ENCODE results near the gene PDE6D.

DNA sequence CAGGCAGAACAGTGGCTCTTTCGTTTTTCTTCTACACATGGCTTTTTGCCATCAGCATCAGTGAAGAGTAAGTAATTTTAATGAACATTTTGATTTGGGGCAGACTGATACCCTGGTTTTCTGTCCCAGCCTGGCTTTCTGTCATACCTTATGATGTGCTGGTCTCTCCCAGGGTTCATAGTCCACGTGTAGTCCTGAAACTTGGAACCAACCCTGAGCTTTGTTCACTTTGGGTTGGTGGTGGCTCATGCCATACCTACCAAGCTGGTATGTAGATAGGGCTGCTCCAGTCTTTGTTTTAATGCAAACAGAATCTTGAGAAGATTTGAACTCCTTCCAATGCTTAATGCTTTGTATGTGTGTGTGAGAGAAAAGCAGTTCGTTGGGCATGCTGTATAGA lies 10.0 kb upstream of the PDE6D start:
- TF ChIP-seq, protein P1, sequence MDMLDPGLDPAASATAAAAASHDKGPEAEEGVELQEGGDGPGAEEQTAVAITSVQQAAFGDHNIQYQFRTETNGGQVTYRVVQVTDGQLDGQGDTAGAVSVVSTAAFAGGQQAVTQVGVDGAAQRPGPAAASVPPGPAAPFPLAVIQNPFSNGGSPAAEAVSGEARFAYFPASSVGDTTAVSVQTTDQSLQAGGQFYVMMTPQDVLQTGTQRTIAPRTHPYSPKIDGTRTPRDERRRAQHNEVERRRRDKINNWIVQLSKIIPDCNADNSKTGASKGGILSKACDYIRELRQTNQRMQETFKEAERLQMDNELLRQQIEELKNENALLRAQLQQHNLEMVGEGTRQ (IDR thresholded peaks at IDR 0.05; ENCODE audit: low read depth, low read length), result no peak
- TF ChIP-seq CEBPB (IDR thresholded peaks at IDR 0.05; ENCODE audit: low read depth, low read length) (no peak), POLR2A (IDR thresholded peaks at IDR 0.05; ENCODE audit: low read depth, low read length) (no peak), CHD1 (IDR thresholded peaks at IDR 0.05; ENCODE audit: low read depth, low read length) (no peak), MAFK (IDR thresholded peaks at IDR 0.05; ENCODE audit: low read depth, low read length) (no peak), SMC3 (IDR thresholded peaks at IDR 0.05; ENCODE audit: low read depth, low read length) (no peak), FOS (IDR thresholded peaks at IDR 0.05; ENCODE audit: low read depth, low read length) (no peak), MXI1 (IDR thresholded peaks at IDR 0.05; ENCODE audit: borderline replicate concordance, low read depth, low read length) (no peak), BHLHE40 (IDR thresholded peaks at IDR 0.05; ENCODE audit: low read depth, low read length) (no peak), RAD21 (IDR thresholded peaks at IDR 0.05; ENCODE audit: low read length) (no peak), MAZ (IDR thresholded peaks at IDR 0.05; ENCODE audit: borderline replicate concordance, low read depth, low read length) (no peak)
- TF ChIP-seq, protein P2, sequence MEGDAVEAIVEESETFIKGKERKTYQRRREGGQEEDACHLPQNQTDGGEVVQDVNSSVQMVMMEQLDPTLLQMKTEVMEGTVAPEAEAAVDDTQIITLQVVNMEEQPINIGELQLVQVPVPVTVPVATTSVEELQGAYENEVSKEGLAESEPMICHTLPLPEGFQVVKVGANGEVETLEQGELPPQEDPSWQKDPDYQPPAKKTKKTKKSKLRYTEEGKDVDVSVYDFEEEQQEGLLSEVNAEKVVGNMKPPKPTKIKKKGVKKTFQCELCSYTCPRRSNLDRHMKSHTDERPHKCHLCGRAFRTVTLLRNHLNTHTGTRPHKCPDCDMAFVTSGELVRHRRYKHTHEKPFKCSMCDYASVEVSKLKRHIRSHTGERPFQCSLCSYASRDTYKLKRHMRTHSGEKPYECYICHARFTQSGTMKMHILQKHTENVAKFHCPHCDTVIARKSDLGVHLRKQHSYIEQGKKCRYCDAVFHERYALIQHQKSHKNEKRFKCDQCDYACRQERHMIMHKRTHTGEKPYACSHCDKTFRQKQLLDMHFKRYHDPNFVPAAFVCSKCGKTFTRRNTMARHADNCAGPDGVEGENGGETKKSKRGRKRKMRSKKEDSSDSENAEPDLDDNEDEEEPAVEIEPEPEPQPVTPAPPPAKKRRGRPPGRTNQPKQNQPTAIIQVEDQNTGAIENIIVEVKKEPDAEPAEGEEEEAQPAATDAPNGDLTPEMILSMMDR (conservative IDR thresholded peaks at IDR 0.05; ENCODE audit: low read depth, low read length), result no peak
- TF ChIP-seq, protein P3, sequence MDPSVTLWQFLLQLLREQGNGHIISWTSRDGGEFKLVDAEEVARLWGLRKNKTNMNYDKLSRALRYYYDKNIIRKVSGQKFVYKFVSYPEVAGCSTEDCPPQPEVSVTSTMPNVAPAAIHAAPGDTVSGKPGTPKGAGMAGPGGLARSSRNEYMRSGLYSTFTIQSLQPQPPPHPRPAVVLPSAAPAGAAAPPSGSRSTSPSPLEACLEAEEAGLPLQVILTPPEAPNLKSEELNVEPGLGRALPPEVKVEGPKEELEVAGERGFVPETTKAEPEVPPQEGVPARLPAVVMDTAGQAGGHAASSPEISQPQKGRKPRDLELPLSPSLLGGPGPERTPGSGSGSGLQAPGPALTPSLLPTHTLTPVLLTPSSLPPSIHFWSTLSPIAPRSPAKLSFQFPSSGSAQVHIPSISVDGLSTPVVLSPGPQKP (IDR thresholded peaks at IDR 0.05; ENCODE audit: borderline replicate concordance, low read depth, low read length), result no peak

Measured in IMR-90 (cell line).